PC-3 (cell line): ENCODE data around the gene PIPOX. TPM values are rescaled to one million over a fixed set of nuclear protein-coding genes. Genes with fewer than 3 reads are reported as not detected.

ENCODE experiments used
- ATAC-seq: fragments of 200-7000 bp; cut with Tn5 transposase; 2 replicates; pipeline ENCODE4 v1.9.1; 2020; ENCODE audit warnings: mild to moderate bottlenecking, moderate library complexity
- BruUV-seq: library from RNA; stranded (reverse); fragments of 400-500 nt; replicated peaks from 2 replicates; lab custom pipeline; 2021; lab: Mats Ljungman, UMichigan
- CTCF ChIA-PET: fragments of 300-600 bp; sonication (Branson Sonifier 250); formaldehyde crosslinking; loops from one replicate; lab custom pipeline; 2022; ENCODE audit warnings: antibody characterized with exemption; lab: Charles Lee
- POLR2A ChIA-PET: fragments of 300-600 bp; sonication (Branson Sonifier 250); formaldehyde crosslinking; loops from one replicate; lab custom pipeline; 2022; ENCODE audit warnings: antibody characterized with exemption; ENCODE audit not compliant: unreplicated experiment; lab: Charles Lee
- DNase-seq: peaks from one replicate; pipeline ENCODE4 v3.0.0-alpha.2; 2015
- H2AFZ ChIP-seq: fragments of 300-600 bp; sonication (generic); 2 replicates; pipeline ENCODE4 v1.6.0; 2016; ENCODE audit warnings: antibody characterized with exemption, low read length
- H3F3A ChIP-seq: fragments of 300-600 bp; sonication (generic); one replicate; pipeline ENCODE4 v1.6.0; 2017; ENCODE audit warnings: antibody characterized with exemption, low read length, control low read depth, mild to moderate bottlenecking; ENCODE audit not compliant: unreplicated experiment
- H3K27ac ChIP-seq: fragments of 300-600 bp; sonication (generic); 2 replicates; pipeline ENCODE4 v1.5.1; 2016; ENCODE audit warnings: mild to moderate bottlenecking, low read length
- H3K27me3 ChIP-seq: fragments of 300-600 bp; sonication (generic); 2 replicates; pipeline ENCODE4 v1.6.1; 2016; ENCODE audit warnings: low read length, mixed read lengths
- H3K36me3 ChIP-seq: fragments of 300-600 bp; sonication (generic); 2 replicates; pipeline ENCODE4 v1.6.1; 2016; ENCODE audit warnings: low read depth, mixed run types, low read length, mixed read lengths
- H3K4me1 ChIP-seq: fragments of 300-600 bp; sonication (generic); 2 replicates; pipeline ENCODE4 v1.5.1; 2016; ENCODE audit warnings: low read length; ENCODE audit not compliant: insufficient read depth
- H3K4me2 ChIP-seq: fragments of 300-600 bp; sonication (generic); 2 replicates; pipeline ENCODE4 v1.6.0; 2016; ENCODE audit warnings: low read length
- H3K4me3 ChIP-seq: fragments of 300-600 bp; sonication (generic); 2 replicates; pipeline ENCODE4 v1.5.1; 2016; ENCODE audit warnings: mild to moderate bottlenecking, low read length, mixed read lengths
- H3K79me2 ChIP-seq: fragments of 300-600 bp; sonication (generic); 2 replicates; pipeline ENCODE4 v1.6.1; 2017; ENCODE audit warnings: low read length, mixed read lengths
- H3K9ac ChIP-seq: fragments of 300-600 bp; sonication (generic); 2 replicates; pipeline ENCODE4 v1.6.0; 2016; ENCODE audit warnings: mild to moderate bottlenecking, low read length
- H3K9me2 ChIP-seq: fragments of 300-600 bp; sonication (generic); replicated peaks from 2 replicates; pipeline ENCODE4 v1.6.1; 2016; ENCODE audit warnings: mixed run types, low read length, mixed read lengths
- H3K9me3 ChIP-seq: fragments of 300-600 bp; sonication (generic); 2 replicates; pipeline ENCODE4 v1.6.1; 2016; ENCODE audit warnings: low read length, mixed read lengths
- H4K20me1 ChIP-seq: fragments of 300-600 bp; sonication (generic); 2 replicates; pipeline ENCODE4 v1.6.1; 2016; ENCODE audit warnings: low read length, mixed read lengths
- EZH2 ChIP-seq: fragments of 300-600 bp; sonication (generic); IDR thresholded peaks from one replicate; pipeline ENCODE4 v1.6.1; 2017; ENCODE audit warnings: antibody characterized with exemption, mild to moderate bottlenecking, low read length; ENCODE audit not compliant: unreplicated experiment
- EZH2phosphoT487 ChIP-seq: fragments of 300-600 bp; sonication (generic); IDR thresholded peaks from 2 replicates; pipeline ENCODE4 v1.6.1; 2018; ENCODE audit warnings: mild to moderate bottlenecking, antibody characterized with exemption, low read length, borderline replicate concordance
- intact Hi-C: fragments of 100-400 bp; cut with micrococcal nuclease; formaldehyde crosslinking; loops from 2 replicates; pipeline ENCODE4 v1.9.0; 2023
- total RNA-seq: library from RNA; depleted of rRNA; stranded (reverse); fragments of >200 nt; gene quantifications from 2 replicates; pipeline ENCODE4 v1.2.3, GENCODE V29; 2014; rRNA removed
- TF ChIP-seq, protein P1 (sequence below): fragments of 300-600 bp; sonication (generic); conservative IDR thresholded peaks from 2 replicates; pipeline ENCODE4 v1.5.1; 2017; ENCODE audit warnings: antibody characterized with exemption, low read depth, mild to moderate bottlenecking, low read length

PIPOX gene
- total RNA-seq, 1 experiment from 2014 or later: 0.87 TPM

GRCh38 chr17:29103341-29103740, 60.4 kb downstream of the PIPOX start:
- Histone ChIP-seq H3K9ac (no peak overlapping the region), H4K20me1 (no peaks in the 10 kb centered on the region), H3K27ac (no peak overlapping the region), H3K79me2 (no peaks in the 10 kb centered on the region), H2AFZ (no peak overlapping the region), H3K27me3 (no peaks in the 10 kb centered on the region), H3K4me3 (no peak overlapping the region), H3K4me1 (peaks cover 13% of the 10 kb centered on the region), H3K4me2 (no peak overlapping the region), H3F3A (no peaks in the 10 kb centered on the region), H3K9me3 (no peaks in the 10 kb centered on the region), H3K36me3 (no peaks in the 10 kb centered on the region), H3K9me2 (no peaks in the 10 kb centered on the region)
- POLR2A ChIA-PET: no interaction called here
- no peak for ATAC-seq
- intact Hi-C loops: no loop called here
- no TSS peak for BruUV-seq
- DNase-seq: no peak
- CTCF ChIA-PET: no interaction called here
- TF ChIP-seq EZH2phosphoT487 (no peak), EZH2 (no peak)
- TF ChIP-seq, protein P1, sequence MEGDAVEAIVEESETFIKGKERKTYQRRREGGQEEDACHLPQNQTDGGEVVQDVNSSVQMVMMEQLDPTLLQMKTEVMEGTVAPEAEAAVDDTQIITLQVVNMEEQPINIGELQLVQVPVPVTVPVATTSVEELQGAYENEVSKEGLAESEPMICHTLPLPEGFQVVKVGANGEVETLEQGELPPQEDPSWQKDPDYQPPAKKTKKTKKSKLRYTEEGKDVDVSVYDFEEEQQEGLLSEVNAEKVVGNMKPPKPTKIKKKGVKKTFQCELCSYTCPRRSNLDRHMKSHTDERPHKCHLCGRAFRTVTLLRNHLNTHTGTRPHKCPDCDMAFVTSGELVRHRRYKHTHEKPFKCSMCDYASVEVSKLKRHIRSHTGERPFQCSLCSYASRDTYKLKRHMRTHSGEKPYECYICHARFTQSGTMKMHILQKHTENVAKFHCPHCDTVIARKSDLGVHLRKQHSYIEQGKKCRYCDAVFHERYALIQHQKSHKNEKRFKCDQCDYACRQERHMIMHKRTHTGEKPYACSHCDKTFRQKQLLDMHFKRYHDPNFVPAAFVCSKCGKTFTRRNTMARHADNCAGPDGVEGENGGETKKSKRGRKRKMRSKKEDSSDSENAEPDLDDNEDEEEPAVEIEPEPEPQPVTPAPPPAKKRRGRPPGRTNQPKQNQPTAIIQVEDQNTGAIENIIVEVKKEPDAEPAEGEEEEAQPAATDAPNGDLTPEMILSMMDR: no peak

Other genes starting within 250 kb of the PIPOX start
- 4.8 and 6.5 TPM in 2 replicates for gene FAM222B, start 200.4 kb upstream of the PIPOX start, total RNA-seq
- gene ERAL1, start 188.1 kb upstream of the PIPOX start, total RNA-seq: 25.8 and 30.5 TPM in 2 replicates
- gene FLOT2, start 145.4 kb upstream of the PIPOX start, total RNA-seq: 23.1 and 34.7 TPM in 2 replicates
- gene DHRS13, start 140.1 kb upstream of the PIPOX start, total RNA-seq: 4.9 and 5.1 TPM in 2 replicates
- gene PHF12, start 91.6 kb upstream of the PIPOX start, total RNA-seq: 20.6 and 25.0 TPM in 2 replicates
- not detected in 2 replicates for gene SEZ6, start 37.1 kb upstream of the PIPOX start, total RNA-seq
- gene MYO18A, start 137.3 kb downstream of the PIPOX start, total RNA-seq: 28.0 and 36.1 TPM in 2 replicates
- not detected in 2 replicates for gene CRYBA1, start 203.7 kb downstream of the PIPOX start, total RNA-seq